ENCODE results near the gene MUC5B.
"Not testable (repeated sequence)": the region's sequence is repeated elsewhere in the genome, so short reads cannot be mapped to it uniquely, and the experiment has no call there.

MUC5B gene

DNA sequence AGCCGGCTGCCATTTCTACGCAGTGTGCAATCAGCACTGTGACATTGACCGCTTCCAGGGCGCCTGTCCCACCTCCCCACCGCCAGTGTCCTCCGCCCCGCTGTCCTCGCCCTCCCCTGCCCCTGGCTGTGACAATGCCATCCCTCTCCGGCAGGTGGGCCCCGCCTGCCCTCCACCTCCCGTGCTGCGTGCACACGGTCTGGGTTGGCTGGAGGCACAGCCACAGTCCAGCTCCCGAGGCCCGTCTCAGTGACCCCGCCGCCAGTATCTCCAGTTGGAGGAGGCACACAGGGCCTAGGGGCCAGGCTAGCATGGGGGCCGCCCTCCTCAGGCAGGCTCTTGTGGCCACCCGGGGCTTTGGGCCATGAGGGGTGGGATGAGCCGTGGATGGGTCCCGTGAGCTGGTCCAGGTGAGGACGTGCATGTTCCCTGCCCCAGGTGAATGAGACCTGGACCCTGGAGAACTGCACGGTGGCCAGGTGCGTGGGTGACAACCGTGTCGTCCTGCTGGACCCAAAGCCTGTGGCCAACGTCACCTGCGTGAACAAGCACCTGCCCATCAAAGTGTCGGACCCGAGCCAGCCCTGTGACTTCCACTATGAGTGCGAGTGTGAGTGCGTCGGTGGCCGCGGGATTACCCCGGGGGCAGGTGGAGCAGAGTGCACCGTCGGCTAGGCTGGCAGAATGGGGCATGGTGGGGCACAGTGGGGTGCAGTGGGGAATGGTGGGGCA, 29.7 kb downstream of the MUC5B start:
- no peak for DNase-seq

DNA sequence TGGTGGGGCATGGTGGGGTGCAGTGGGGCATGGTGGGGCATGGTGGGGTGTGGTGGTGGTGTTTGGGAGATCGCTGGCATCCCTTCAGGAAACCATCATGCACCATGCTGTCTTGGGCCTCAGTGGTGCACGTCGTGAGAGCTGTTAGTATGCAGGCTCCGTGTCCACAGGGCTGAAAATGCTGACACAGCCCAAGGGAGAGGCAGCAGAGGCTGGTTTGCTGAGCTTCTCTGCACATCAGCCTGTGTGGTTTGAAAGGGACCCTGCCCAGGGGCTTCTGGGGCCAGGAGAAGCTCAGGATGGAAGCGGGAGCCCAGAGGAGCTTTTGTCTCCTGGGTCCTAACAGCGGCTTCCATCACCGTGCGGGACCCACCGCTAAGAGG, 30.2 kb downstream of the MUC5B start:
- DNase-seq = no peak

DNA sequence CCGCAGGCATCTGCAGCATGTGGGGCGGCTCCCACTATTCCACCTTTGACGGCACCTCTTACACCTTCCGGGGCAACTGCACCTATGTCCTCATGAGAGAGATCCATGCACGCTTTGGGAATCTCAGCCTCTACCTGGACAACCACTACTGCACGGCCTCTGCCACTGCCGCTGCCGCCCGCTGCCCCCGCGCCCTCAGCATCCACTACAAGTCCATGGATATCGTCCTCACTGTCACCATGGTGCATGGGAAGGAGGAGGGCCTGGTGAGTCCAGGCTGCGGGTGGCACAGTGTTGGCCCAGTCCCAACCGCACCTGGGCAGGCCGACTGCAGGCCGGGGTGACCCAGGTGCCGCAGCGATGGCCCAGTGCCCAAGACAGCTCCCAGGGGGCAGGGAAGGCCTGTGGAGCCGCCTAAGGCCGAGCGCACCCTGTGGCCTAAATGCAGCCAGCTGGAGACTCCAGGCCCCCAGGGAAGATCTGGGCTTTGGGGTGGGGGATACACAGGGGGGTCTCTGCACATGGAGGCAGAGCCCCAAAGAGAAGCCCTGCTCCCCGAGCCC, 31.3 kb downstream of the MUC5B start:
- no peak for DNase-seq

DNA sequence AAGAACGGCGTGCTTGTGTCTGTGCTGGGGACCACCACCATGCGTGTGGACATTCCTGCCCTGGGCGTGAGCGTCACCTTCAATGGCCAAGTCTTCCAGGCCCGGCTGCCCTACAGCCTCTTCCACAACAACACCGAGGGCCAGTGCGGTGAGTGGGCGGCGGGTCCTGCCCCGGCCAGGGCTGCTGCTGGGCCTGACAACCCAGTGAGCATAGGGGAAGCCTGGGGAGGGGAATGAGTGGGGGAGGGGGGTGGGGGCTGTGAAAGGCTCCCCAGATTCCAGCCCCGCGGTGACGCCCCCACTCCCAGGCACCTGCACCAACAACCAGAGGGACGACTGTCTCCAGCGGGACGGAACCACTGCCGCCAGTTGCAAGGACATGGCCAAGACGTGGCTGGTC, 31.9 kb downstream of the MUC5B start:
- DNase-seq = no peak

DNA sequence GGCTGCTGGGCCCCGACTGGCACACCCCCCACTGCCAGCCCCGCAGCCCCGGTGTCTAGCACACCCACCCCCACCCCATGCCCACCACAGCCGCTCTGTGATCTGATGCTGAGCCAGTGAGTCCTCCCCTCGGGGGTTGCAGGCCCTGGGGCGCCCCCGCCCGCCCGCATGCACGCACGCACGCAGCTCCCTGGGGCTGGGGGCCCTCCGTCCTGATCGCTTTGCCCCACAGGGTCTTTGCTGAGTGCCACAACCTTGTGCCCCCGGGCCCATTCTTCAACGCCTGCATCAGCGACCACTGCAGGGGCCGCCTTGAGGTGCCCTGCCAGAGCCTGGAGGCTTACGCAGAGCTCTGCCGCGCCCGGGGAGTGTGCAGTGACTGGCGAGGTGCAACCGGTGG, 32.3 kb downstream of the MUC5B start:
- no peak for DNase-seq

DNA sequence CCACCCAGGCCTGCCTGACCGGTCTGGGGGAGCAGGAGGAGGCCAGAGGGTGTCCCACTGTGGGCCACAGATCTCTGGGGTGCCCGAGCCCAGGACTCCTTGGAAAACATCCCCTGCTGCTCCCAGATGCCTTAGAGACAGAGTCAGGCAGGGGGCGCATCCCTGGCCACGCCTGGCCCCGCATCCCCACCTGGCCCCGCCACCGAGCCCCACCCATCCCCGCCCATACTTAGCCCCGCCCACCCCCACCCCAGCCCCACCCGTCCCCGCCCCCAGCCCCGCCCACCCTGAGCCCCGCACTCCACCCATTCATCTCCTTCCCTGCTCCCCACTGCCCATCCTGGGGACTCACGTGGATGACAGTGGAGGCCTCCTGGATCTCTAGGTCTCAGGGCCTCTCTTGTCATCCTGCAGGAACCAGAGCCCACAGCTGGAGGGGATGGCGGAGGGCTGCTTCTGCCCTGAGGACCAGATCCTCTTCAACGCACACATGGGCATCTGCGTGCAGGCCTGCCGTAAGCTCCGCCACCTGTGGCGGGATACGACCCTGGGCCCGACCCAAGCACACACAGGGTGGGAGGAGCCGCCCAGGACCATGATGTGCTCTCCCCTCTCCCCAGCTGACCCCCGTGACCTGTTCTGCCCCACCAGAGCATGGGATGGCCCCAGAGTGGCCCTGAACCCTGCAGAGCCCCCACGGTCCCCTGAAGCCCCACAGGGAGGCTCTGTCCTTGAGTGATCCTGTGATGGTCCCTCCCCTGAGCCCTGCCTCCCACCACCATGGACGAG, 33.6 kb downstream of the MUC5B start:
- no peak for DNase-seq

DNA sequence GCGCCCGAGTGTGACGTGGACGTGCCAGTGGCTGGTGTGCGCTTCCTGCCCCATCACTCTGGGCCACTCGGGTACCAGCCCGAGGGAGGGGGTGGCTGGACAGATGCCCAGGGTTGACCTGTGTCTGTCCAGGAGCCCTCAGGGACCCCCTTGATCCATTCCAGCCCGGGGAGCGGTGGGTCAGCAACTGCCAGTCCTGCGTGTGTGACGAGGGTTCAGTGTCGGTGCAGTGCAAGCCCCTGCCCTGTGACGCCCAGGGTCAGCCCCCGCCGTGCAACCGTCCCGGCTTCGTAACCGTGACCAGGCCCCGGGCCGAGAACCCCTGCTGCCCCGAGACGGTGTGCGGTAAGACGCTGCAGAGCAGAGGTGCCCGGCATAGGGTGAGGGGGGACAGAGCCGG, 34.5 kb downstream of the MUC5B start:
- DNase-seq = no peak

DNA sequence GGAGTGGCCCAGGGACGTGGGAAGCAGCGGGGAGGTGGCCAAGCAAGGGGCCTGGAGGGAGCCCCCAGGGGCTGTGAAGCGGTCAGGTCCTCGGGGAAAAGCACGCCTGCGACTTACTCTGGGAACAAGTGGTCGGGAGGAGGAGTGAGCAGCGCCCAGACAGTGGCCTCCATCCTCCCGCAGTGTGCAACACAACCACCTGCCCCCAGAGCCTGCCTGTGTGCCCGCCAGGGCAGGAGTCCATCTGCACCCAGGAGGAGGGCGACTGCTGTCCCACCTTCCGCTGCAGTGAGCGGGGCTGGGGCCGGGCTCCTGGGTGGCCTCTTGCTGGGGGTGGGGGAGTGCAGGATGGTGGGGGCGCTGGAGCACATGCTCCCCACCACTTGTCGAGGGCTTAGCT, 35.0 kb downstream of the MUC5B start:
- no peak for DNase-seq

DNA sequence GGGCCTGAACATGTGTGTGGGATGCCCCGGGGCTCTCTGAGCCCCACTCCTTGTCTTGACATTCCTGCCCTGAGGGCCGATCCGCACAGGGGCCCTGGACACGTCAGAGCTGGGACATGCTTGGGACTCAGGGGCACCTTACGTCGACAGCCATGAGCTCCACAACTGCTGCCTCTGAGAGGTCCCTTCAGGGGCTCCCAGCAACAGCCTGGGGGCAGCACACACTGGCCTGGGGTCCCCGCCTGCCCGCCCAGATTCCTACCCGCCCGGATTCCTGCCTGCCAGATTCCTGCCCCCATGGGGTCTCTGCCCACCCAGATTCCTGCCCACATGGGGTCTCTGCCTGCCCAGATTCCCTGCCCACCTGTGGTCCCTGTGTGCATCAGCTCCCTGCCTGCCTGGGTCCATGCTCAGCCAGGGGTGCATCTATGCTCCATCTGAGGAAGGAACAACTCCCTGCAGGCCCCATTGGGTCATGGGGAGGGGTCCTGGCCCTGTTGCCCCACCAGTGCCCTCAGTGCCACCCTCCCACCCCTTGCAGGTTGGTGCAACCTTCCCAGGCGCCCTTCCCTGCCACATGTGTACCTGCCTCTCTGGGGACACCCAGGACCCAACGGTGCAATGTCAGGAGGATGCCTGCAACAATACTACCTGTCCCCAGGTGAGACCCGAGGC, 35.7 kb downstream of the MUC5B start:
- DNase-seq = no peak

DNA sequence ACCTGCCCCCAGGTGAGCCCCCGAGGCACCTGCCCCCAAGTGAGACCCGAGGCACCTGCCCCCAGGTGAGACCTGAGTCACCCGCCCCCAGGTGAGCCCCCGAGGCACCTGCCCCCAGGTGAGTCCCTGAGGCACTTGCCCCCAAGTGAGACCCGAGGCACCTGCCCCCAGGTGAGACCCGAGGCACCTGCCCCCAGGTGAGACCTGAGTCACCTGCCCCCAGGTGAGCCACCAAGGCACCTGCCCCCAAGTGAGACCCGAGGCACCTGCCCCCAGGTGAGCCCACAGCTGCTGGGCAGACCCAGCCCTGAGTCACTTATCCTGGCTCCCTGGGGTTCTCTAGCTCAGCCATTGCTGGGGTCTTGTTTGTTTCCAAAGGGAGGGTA, 36.2 kb downstream of the MUC5B start:
- no peak for DNase-seq

DNA sequence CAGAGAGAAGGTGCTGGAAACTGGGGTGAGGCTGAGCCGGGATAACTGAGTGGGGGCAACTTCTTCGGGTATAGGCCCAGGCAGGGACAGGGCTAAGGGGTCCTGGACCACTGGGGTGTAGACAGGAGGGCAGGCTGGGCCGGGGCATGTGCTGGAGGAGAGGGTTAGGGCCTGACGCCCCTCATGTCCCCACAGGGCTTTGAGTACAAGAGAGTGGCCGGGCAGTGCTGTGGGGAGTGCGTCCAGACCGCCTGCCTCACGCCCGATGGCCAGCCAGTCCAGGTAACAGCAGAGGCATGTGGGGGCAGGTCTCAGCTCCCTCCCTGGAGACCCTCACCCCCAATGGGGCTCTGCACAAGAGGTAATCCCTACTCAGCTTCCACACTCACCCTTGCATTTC, 36.7 kb downstream of the MUC5B start:
- DNase-seq = no peak

DNA sequence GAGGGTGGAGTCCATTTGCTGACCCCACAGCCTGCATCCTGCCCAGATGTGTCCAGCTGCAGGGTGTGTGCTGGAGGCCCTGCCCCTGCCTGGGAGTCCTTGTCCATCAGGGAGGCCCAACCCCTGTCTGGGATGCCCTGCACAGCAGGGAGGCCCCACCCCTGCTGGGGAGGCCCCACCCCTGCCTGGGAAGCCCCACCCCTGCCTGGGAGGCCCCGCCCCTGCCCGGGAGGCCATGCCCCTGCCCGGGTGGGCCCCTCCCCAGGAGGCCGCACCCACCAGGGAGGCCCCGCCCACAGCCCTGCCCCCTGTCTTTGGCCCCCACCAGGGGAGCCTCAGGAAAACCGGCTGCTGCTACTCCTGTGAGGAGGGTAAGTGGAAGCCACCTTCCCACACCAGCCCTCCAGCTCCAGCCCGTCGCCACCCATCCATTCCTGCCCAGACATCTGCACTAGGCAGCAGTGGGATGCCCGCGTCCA, 37.2 kb downstream of the MUC5B start:
- DNase-seq = no peak

DNA sequence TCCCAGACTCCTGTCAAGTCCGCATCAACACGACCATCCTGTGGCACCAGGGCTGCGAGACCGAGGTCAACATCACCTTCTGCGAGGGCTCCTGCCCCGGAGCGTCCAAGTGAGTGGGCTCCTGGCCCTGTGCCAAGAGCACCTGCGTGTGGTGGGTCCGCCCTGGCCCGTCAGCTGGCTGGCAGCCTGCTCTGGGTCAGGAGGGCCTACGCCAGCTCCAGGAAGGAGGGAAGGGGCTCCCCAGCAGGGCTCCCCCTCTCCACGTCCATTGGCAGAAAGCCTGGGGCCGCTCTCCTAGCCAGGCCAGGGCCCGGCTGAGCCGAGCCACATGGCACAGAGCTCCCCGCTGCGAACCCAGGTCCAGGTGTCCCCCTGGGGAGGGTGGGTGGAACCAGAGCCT, 37.8 kb downstream of the MUC5B start:
- no peak for DNase-seq

DNA sequence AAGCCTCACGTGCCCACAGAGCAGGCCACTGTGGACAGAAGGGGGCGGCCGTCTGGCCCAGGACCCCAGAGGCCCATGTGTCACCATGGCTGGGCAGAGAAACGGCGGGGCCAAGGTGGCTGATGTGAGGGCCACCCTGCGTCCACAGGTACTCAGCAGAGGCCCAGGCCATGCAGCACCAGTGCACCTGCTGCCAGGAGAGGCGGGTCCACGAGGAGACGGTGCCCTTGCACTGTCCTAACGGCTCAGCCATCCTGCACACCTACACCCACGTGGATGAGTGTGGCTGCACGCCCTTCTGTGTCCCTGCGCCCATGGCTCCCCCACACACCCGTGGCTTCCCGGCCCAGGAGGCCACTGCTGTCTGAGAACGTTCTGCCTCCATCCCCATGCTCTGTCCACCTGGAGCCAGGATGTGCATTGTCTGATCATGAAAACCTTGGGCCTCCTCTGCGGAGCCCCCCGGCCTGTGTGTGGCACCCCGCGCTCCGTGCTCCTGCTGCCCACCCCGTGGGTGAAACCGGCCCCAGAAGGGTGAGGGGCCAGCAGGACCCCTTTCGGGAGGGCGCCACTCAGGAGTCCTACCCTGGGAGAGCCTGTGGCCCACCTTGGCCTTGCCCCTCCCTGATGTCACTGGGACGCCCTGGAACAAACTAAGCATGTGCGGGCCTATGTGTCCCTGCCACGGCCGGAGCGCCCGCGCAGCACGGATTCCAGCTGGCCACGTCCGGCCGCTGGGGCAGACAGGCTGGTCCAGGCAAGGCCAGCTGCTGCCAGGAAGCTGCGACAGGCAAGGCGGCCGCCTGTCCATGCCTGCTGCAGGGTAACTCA, 38.6 kb downstream of the MUC5B start:
- DNase-seq = no peak

DNA sequence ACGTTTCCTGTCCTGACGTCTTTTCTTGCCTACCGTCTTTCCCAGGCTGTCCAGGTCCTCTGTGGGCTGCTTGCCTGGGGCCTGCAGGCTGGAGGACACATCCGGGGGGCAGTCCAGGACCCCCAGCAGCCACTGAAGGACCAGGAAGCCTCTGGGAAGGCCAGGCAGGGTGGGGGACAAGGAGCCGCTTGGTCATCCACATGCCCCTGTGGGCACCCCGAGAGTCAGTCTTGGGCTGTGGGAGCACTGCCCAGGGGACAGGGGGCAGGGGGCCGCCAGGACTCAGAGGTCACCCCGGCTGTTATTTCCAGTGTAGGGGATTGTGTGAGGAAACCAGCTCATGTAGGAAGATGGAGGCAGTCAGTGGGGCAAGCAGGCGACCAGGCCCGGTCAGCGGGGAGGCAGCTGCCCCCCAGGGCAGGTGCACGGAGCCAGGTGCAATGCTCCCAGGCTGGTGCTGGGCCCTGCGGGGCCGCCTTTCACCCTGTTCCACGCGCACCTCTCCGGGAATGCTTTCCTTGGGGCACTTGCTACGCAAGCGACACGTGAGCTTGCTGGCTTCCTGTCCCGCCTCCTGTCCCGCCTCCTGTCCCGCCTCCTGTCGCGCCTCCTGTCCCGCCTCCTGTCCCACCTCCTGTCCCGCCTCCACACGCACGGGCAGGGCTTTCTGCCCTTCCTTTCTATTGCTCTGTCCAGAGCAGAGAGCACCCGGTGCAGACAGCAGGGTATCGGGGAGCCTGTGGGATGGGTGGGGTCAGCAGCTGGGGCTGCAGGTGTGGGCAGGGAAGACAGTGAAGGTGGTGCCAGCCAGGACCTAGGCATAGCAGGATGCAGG, 39.5 kb downstream of the MUC5B start:
- peak; percentile 85 for DNase-seq

DNA sequence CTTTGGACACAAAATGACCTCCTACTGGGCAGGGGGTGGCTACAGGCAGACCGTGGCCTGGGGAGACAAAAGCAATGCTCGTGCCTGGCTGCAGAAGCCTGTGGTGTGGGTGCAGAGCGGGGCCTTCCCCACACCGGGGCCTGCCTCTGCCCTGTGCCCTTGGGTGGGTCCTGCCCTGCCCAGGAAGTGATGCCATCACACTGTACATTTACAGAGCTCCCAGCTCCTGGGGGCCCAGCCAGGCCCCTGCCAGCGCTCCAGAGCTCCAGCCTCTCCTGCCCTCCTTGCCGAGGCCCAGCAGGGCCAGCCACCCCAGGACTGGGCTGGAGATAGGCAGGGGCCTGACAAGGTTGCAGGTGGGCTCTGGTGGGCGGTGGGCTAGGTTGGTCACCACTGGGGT, 40.1 kb downstream of the MUC5B start:
- no peak for DNase-seq

DNA sequence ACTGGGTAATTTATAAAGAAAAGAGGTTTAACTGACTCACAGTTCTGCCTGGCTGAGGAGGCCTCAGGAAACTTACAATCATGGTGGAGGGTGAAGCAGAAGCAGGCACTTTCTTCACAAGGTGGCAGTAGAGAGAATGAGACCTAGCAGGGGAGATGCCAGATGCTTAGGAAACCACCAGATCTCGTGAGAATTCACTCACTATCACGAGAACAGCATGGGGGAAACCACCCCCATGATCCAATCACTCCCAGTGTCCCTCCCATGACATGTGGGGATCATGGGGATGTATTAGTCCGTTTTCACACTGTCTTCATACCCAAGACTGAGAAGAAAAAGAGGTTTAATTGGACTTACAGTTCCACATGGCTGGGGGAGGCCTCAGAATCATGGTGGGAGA, 41.6 kb downstream of the MUC5B start:
- peak; percentile 8 for DNase-seq

DNA sequence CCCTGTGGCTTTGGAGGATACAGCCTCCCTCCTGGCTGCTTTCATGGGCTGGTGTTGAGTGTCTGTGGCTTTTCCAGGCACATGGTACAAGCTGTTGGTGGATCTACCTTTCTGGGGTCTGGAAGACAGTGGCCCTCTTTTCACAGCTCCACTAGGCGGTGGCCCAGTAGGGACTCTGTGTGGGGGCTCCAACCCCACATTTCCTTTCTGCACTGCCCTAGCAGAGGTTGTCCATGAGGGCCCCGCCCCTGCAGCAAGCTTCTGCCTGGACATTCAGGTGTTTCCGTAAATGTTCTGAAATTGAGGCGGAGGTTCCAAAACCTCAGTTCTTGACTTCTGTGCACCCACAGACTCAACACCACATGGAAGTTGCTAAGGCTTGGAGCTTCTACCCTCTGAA, 42.6 kb downstream of the MUC5B start:
- DNase-seq = not testable (repeated sequence)

DNA sequence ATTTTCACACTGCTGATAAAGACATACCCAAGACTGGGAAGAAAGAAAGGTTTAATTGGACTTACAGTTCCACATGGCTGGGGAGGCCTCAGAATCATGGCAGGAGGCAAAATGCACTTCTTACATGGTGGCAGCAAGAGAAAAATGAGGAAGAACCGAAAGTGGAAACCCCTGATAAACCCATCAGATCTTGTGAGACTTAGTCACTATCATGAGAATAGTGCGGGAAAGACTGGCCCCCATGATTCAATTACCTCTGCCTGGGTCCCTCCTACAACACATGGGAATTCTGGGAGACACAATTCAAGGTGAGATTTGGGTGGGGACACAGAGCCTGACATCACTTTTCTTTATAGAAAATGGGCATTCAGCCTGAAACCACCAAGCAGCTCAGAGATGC, 44.1 kb downstream of the MUC5B start:
- not testable (repeated sequence) for DNase-seq

DNA sequence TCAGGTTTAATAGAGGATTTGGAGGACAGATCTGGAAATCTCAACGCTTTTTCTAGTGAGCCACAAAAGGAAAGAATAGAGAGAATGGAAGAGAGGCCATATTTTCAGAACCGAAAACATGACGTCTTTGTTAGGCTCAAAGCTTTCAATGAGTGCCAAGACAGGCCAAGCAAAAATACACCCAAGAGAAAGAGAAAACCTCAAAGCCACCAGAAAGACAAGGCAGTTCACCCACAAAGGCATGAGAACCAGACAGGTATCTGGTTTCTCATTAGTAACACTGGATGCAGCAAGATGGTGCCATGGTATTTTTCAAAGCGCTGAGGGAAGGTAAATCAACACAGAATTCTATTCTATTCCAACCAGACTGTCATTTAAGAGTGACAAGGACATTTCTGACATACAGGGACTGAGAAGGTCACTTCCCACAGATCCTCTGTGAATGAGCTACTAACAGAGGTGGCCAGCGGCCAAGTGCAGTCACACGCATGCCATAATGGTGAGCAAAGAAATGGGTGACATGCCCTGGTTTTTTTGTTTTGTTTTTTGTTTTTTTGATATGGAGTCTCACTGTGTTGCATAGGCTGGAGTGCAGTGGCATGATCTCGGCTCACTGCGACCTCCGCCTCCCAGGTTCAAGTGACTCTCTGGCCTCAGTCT, 44.7 kb downstream of the MUC5B start:
- DNase-seq = no peak

DNA sequence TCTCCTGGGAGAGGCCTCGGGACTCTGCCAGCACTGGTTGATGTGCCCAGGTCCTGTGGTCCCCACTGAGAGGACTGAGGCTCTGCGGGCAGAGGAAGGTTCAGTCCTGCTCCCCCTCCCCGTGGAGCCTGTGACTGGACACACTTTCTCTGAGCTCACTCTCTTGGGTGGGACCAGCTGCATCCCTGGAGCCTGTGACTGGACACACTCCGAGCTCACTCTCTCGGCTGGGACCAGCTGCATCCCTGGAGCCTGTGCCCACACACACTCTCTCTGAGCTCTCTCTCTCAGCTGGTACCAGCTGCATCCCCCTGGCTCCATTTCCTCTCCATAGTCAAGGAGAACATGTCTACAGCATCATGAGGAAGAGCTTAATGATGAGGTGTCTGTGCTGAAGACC, 47.1 kb downstream of the MUC5B start:
- DNase-seq = no peak

Data from COR-L47 (cell line).